SIG-M5 treated with dmso at 0.1 percent for 504 hours (cell line): ENCODE results near the gene DCAF4.

Source experiments
- DNase-seq: peaks from one replicate; lab custom pipeline; 2025; ENCODE audit not compliant: unreplicated experiment; lab: John Stamatoyannopoulos, UW

DCAF4 gene

GRCh38 chr14:72926292-72927028 is at the start of gene DCAF4:
TSS of gene DCAF4 (plus strand) at chr14:72926464. CDS start at chr14:72937979, 11,515 bp downstream.
- DNase-seq = peak; percentile 99

GRCh38 chr14:72876710-72877063 is 49.6 kb upstream of the DCAF4 start:
- DNase-seq = no peak

GRCh38 chr14:72878746-72879145 is 47.5 kb upstream of the DCAF4 start:
- DNase-seq = no peak

GRCh38 chr14:72879431-72879830 is 46.8 kb upstream of the DCAF4 start:
- DNase-seq = no peak

GRCh38 chr14:72880164-72880563 is 46.1 kb upstream of the DCAF4 start:
- no peak for DNase-seq

GRCh38 chr14:72880820-72881219 is 45.4 kb upstream of the DCAF4 start:
- DNase-seq = peak; percentile 16

- DNase-seq = no peak
These were observed 44.7 kb upstream of the DCAF4 start for GRCh38 chr14:72881543-72881942.

- no peak for DNase-seq
These were observed 44.2 kb upstream of the DCAF4 start for GRCh38 chr14:72882047-72882446.

GRCh38 chr14:72882463-72882862 is 43.8 kb upstream of the DCAF4 start:
- no peak for DNase-seq

- DNase-seq = no peak
These were observed 43.2 kb upstream of the DCAF4 start for GRCh38 chr14:72883109-72883508.

GRCh38 chr14:72883961-72884360 is 42.3 kb upstream of the DCAF4 start:
- no peak for DNase-seq

GRCh38 chr14:72884386-72884785 is 41.9 kb upstream of the DCAF4 start:
- DNase-seq = no peak

GRCh38 chr14:72887514-72887913 is 38.8 kb upstream of the DCAF4 start:
- no peak for DNase-seq

GRCh38 chr14:72888192-72888591 is 38.1 kb upstream of the DCAF4 start:
- DNase-seq = no peak

- no peak for DNase-seq
These were observed 37.5 kb upstream of the DCAF4 start for GRCh38 chr14:72888636-72889201.

- no peak for DNase-seq
These were observed 36.9 kb upstream of the DCAF4 start for GRCh38 chr14:72889366-72889765.

GRCh38 chr14:72891666-72892102 is 34.6 kb upstream of the DCAF4 start:
- no peak for DNase-seq

- no peak for DNase-seq
These were observed 34.0 kb upstream of the DCAF4 start for GRCh38 chr14:72892103-72892878.

GRCh38 chr14:72892879-72893635 is 33.2 kb upstream of the DCAF4 start:
- DNase-seq = peak; percentile 22

GRCh38 chr14:72893636-72894322 is 32.5 kb upstream of the DCAF4 start, which contains the start of gene DPF3:
TSS of gene DPF3 (minus strand) at chr14:72894101. CDS start at chr14:72894088, 13 bp downstream.
- peak; percentile 94 for DNase-seq

- no peak for DNase-seq
These were observed 32.0 kb upstream of the DCAF4 start for GRCh38 chr14:72894323-72894622.
